Karpas-422 (cell line): ENCODE results near the gene ABCF3. TPM values are rescaled to one million over a fixed set of nuclear protein-coding genes. Genes with fewer than 3 reads are reported as not detected.

Source experiments
- DNase-seq: peaks from one replicate; pipeline ENCODE4 v3.0.0-alpha.2; 2015
- H2AFZ ChIP-seq: fragments of 200-600 bp; sonication (generic); 2 replicates; pipeline ENCODE4 v1.6.1; 2014; ENCODE audit warnings: antibody characterized with exemption, low read length, mixed read lengths
- H3K27ac ChIP-seq: fragments of 200-600 bp; sonication (generic); 2 replicates; pipeline ENCODE4 v1.5.1; 2014; ENCODE audit warnings: mild to moderate bottlenecking, low read length, moderate library complexity
- H3K27me3 ChIP-seq: fragments of 200-600 bp; sonication (generic); 2 replicates; pipeline ENCODE4 v1.6.1; 2014; ENCODE audit warnings: low read length, mixed read lengths
- H3K36me3 ChIP-seq: fragments of 200-600 bp; sonication (generic); 2 replicates; pipeline ENCODE4 v1.6.1; 2014; ENCODE audit warnings: low read length, mixed read lengths; ENCODE audit not compliant: insufficient read depth
- H3K4me1 ChIP-seq: fragments of 200-600 bp; sonication (generic); 2 replicates; pipeline ENCODE4 v1.6.1; 2014; ENCODE audit warnings: mild to moderate bottlenecking, low read length, mixed read lengths
- H3K4me2 ChIP-seq: fragments of 200-600 bp; sonication (generic); 2 replicates; pipeline ENCODE4 v1.6.1; 2014; ENCODE audit warnings: low read length, low read depth, mild to moderate bottlenecking; ENCODE audit not compliant: poor library complexity, severe bottlenecking
- H3K4me3 ChIP-seq: fragments of 200-600 bp; sonication (generic); 2 replicates; pipeline ENCODE4 v1.5.1; 2014; ENCODE audit warnings: mild to moderate bottlenecking, antibody characterized with exemption, low read length, mixed read lengths
- H3K79me2 ChIP-seq: fragments of 200-600 bp; sonication (generic); 2 replicates; pipeline ENCODE4 v1.6.1; 2014; ENCODE audit warnings: mild to moderate bottlenecking, low read length, mixed read lengths
- H3K9ac ChIP-seq: fragments of 200-600 bp; sonication (generic); 2 replicates; pipeline ENCODE4 v1.6.0; 2014; ENCODE audit warnings: low read length
- H3K9me2 ChIP-seq: fragments of 200-600 bp; sonication (generic), shearing (Covaris generic); replicated peaks from 2 replicates; pipeline ENCODE4 v1.6.0; 2014; ENCODE audit warnings: mild to moderate bottlenecking, low read length, moderate library complexity; ENCODE audit not compliant: insufficient read depth
- H3K9me3 ChIP-seq: fragments of 300-700, 200-600 bp; sonication (generic); 2 replicates; pipeline ENCODE4 v1.6.1; 2014; ENCODE audit warnings: low read length, mixed read lengths
- H4K20me1 ChIP-seq: fragments of 200-600 bp; sonication (generic); 2 replicates; pipeline ENCODE4 v1.6.1; 2014; ENCODE audit warnings: mild to moderate bottlenecking, antibody characterized with exemption, low read length, low read depth; ENCODE audit not compliant: insufficient read depth
- total RNA-seq: library from RNA; depleted of rRNA; stranded (reverse); fragments of >200 nt; shearing (Covaris generic); gene quantifications from 2 replicates; pipeline ENCODE4 v1.2.3, GENCODE V29; 2014; ENCODE audit warnings: low replicate concordance

Gene ABCF3
- total RNA-seq, 1 experiment from 2014 or later: 62.9 TPM

- H4K20me1 ChIP-seq: no peaks in the 10 kb centered on the region
- no peaks in the 10 kb centered on the region for H3K9me3 ChIP-seq
- H3K4me3 ChIP-seq: peak overlapping the region; percentile 86
- peak overlapping the region; percentile 87 for H3K9ac ChIP-seq
- peaks cover 24% of the 10 kb centered on the region for H3K36me3 ChIP-seq
- H3K9me2 ChIP-seq: no peaks in the 10 kb centered on the region
- H2AFZ ChIP-seq: no peak overlapping the region
- no peak for DNase-seq
- H3K27ac ChIP-seq: no peak overlapping the region
- peaks cover 27% of the 10 kb centered on the region for H3K4me1 ChIP-seq
- H3K4me2 ChIP-seq: peak overlapping the region; percentile 94
- peaks cover 40% of the 10 kb centered on the region for H3K79me2 ChIP-seq
- no peaks in the 10 kb centered on the region for H3K27me3 ChIP-seq
Observed at GRCh38 chr3:184175981-184176376, 10.0 kb upstream of the ABCF3 start.

- peak overlapping the region; percentile 86 for H3K4me3 ChIP-seq
- peak overlapping the region; percentile 94 for H3K4me2 ChIP-seq
- no peak overlapping the region for H2AFZ ChIP-seq
- H3K27ac ChIP-seq: no peak overlapping the region
- no peaks in the 10 kb centered on the region for H3K9me2 ChIP-seq
- peak overlapping the region; percentile 87 for H3K9ac ChIP-seq
- no peak for DNase-seq
- H3K27me3 ChIP-seq: no peaks in the 10 kb centered on the region
- peaks cover 21% of the 10 kb centered on the region for H3K36me3 ChIP-seq
- no peaks in the 10 kb centered on the region for H4K20me1 ChIP-seq
- peaks cover 40% of the 10 kb centered on the region for H3K79me2 ChIP-seq
- peaks cover 27% of the 10 kb centered on the region for H3K4me1 ChIP-seq
- no peaks in the 10 kb centered on the region for H3K9me3 ChIP-seq
Observed at GRCh38 chr3:184176377-184177330, 9.3 kb upstream of the ABCF3 start.

GRCh38 chr3:184177331-184177731 lies 8.7 kb upstream of the ABCF3 start:
- H3K4me2 ChIP-seq: peak overlapping the region; percentile 94
- no peaks in the 10 kb centered on the region for H3K9me2 ChIP-seq
- H3K27ac ChIP-seq: no peak overlapping the region
- peaks cover 27% of the 10 kb centered on the region for H3K4me1 ChIP-seq
- H2AFZ ChIP-seq: no peak overlapping the region
- H3K27me3 ChIP-seq: no peaks in the 10 kb centered on the region
- H4K20me1 ChIP-seq: no peaks in the 10 kb centered on the region
- no peaks in the 10 kb centered on the region for H3K9me3 ChIP-seq
- no peak overlapping the region for H3K9ac ChIP-seq
- peak; percentile 60 for DNase-seq
- H3K79me2 ChIP-seq: peaks cover 40% of the 10 kb centered on the region
- peaks cover 24% of the 10 kb centered on the region for H3K36me3 ChIP-seq
- no peak overlapping the region for H3K4me3 ChIP-seq

- Histone ChIP-seq H3K4me2 (no peak overlapping the region), H3K27me3 (no peaks in the 10 kb centered on the region), H3K79me2 (peaks cover 40% of the 10 kb centered on the region), H3K9ac (no peak overlapping the region), H4K20me1 (no peaks in the 10 kb centered on the region), H3K27ac (no peak overlapping the region), H2AFZ (no peak overlapping the region), H3K4me1 (peaks cover 27% of the 10 kb centered on the region), H3K4me3 (no peak overlapping the region), H3K9me2 (no peaks in the 10 kb centered on the region), H3K9me3 (no peaks in the 10 kb centered on the region), H3K36me3 (peaks cover 27% of the 10 kb centered on the region)
- no peak for DNase-seq
Observed at GRCh38 chr3:184177767-184178306, 8.2 kb upstream of the ABCF3 start.

GRCh38 chr3:184178521-184179138 lies 7.4 kb upstream of the ABCF3 start:
- Histone ChIP-seq H4K20me1 (no peaks in the 10 kb centered on the region), H3K27me3 (no peaks in the 10 kb centered on the region), H3K9me3 (no peaks in the 10 kb centered on the region), H2AFZ (no peak overlapping the region), H3K9me2 (no peaks in the 10 kb centered on the region), H3K4me1 (peaks cover 27% of the 10 kb centered on the region), H3K79me2 (peaks cover 40% of the 10 kb centered on the region), H3K36me3 (peaks cover 32% of the 10 kb centered on the region), H3K4me3 (no peak overlapping the region), H3K4me2 (no peak overlapping the region), H3K9ac (no peak overlapping the region), H3K27ac (no peak overlapping the region)
- no peak for DNase-seq

- DNase-seq: no peak
- Histone ChIP-seq H3K4me1 (peaks cover 25% of the 10 kb centered on the region), H3K36me3 (peaks cover 32% of the 10 kb centered on the region), H4K20me1 (no peaks in the 10 kb centered on the region), H3K4me3 (no peak overlapping the region), H3K27ac (no peak overlapping the region), H3K9me3 (no peaks in the 10 kb centered on the region), H3K4me2 (no peak overlapping the region), H3K27me3 (no peaks in the 10 kb centered on the region), H3K79me2 (peaks cover 36% of the 10 kb centered on the region), H3K9ac (no peak overlapping the region), H3K9me2 (no peaks in the 10 kb centered on the region), H2AFZ (no peak overlapping the region)
Observed at GRCh38 chr3:184180165-184180564, 5.8 kb upstream of the ABCF3 start.

GRCh38 chr3:184181596-184181995 lies 4.4 kb upstream of the ABCF3 start:
- Histone ChIP-seq H3K27ac (no peak overlapping the region), H2AFZ (no peak overlapping the region), H3K9me2 (no peaks in the 10 kb centered on the region), H3K4me3 (no peak overlapping the region), H3K79me2 (peaks cover 27% of the 10 kb centered on the region), H3K4me2 (no peak overlapping the region), H3K36me3 (peaks cover 32% of the 10 kb centered on the region), H4K20me1 (peaks cover under 1% of the 10 kb centered on the region; the same call in 1 of the 2 replicates), H3K9me3 (no peaks in the 10 kb centered on the region), H3K4me1 (peaks cover 19% of the 10 kb centered on the region), H3K27me3 (no peaks in the 10 kb centered on the region), H3K9ac (no peak overlapping the region)
- DNase-seq: no peak

GRCh38 chr3:184183679-184184078 lies 2.3 kb upstream of the ABCF3 start:
- Histone ChIP-seq H3K79me2 (peaks cover 29% of the 10 kb centered on the region), H3K9ac (no peak overlapping the region), H3K9me3 (no peaks in the 10 kb centered on the region), H3K36me3 (peaks cover 33% of the 10 kb centered on the region), H3K4me3 (no peak overlapping the region), H3K4me2 (no peak overlapping the region), H2AFZ (no peak overlapping the region), H3K27me3 (no peaks in the 10 kb centered on the region), H3K9me2 (no peaks in the 10 kb centered on the region), H3K27ac (no peak overlapping the region), H3K4me1 (peaks cover 21% of the 10 kb centered on the region), H4K20me1 (peaks cover 20% of the 10 kb centered on the region; the same call in 1 of the 2 replicates)
- DNase-seq: no peak
